Amniotic epithelial cell (primary cell): ENCODE measurements around the gene TAB2.
"Not testable (repeated sequence)": the region's sequence is repeated elsewhere in the genome, so short reads cannot be mapped to it uniquely, and the experiment has no call there.

ENCODE experiments used
- DNase-seq: peaks from one replicate; pipeline ENCODE4 v3.0.0-alpha.2; 2010; ENCODE audit warnings: low read depth

TAB2 gene

DNA sequence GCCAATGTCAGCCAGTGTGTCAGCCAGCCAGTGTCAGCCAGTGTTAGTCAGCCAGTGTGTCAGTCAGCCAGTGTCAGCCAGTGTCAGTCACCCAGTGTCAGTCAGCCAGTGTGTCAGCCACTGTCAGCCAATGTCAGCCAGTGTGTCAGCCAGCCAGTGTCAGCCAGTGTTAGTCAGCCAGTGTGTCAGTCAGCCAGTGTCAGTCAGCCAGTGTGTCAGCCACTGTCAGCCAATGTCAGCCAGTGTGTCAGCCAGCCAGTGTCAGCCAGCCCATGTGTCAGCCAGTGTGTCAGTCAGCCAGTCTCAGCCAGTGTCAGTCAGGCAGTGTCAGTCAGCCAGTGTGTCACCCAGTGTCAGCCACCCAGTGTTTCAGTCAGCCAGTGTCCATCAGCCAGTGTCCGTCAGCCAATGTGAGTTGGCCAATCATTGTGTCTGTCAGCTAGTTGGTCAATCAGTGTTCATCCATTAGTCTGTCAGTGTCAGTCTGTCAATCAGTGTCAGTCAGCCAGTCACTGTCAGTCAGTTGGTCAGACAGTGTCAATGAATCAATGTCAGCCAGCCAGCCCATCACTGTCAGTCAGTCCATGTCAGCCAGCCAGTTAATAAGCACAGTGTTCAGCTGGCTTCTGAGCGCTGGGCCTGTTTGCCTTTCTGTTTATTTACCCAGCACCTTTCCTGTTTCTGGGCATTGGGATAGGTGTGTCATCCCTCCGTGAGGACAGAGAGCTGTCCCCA lies 127.0 kb downstream of the TAB2 start:
- not testable (repeated sequence) for DNase-seq

- DNase-seq: no peak
Measured at GRCh38 chr6:149445095-149445466, 127.6 kb downstream of the TAB2 start.

DNA sequence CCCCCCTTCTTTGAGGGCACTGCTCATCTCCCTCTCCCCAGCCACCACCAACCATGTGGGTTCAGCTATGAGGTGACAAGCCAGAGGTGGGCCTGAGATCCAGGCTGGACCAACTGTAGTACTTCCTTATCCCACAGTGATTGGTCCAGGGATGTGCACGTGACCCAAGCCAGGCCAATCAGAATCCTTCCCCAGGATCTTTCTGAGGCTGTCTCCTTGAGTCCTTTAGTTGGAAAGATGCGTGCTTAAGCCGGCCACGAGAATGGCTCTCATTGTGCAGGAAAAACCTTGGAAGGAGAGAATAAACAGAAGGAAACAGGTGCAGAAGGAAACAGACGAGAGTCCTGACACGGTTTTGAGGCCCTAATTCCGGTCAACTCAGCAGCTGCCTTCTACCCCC lies 128.1 kb downstream of the TAB2 start:
- no peak for DNase-seq

DNA sequence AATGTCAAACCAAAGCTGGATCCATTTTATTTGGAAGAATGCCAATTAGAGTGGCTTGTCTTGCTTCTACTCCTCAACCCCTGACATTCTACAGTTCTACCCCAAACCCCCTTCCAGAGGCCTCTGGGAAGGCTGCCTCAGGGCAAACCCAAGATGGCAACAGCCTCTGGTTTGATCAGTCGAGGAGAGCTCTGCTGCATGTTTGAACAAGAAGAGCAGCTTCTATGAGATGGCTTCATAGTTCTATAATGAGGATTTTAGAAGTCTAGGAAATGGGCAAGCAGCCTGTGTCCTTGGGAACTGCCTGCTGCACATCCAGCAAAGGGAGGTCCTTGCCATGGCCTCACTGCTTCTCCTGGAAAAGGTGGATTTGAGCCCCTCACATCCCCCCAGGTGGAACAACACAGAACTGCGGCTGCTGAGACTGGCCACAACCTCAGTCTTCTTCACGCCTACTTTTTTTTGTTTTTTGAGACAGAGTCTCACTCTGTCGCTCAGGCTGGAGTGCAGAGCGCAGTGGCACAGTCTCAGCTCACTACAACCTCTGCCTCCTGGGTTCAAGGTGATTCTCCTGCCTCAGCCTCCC lies 129.4 kb downstream of the TAB2 start:
- no peak for DNase-seq

DNA sequence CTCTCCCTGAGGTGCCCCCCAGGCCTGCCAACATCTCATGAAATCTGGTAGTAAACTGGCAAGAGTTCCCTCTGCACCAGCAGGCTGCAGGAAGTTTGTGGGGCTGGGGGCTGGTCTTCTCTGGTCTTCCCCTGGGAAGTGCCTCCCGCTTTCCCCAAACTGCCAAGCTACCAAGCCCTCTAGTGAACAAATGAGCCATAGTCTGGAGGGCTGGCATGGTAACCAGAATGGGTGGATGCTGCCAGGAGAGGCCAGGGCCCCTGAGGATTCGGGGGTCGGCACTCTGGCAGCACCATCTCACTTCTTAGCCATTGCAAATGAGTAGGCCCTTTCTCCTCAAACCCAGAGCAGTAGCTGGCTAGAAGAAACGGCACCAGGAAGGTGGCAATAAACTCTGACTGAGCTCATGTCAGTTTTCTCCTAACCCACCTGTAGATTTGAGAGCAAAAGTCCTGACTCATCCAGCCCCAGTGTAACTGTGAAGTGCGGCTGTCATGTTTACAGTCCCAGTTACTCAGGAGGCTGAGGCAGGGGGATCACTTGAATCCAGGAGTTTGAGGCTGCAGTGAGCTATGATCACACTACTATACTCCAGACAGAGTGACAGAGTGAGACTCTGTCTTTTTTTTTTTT lies 131.4 kb downstream of the TAB2 start:
- DNase-seq: no peak

GRCh38 chr6:149449831-149450678 lies 132.5 kb downstream of the TAB2 start:
- DNase-seq: no peak

DNA sequence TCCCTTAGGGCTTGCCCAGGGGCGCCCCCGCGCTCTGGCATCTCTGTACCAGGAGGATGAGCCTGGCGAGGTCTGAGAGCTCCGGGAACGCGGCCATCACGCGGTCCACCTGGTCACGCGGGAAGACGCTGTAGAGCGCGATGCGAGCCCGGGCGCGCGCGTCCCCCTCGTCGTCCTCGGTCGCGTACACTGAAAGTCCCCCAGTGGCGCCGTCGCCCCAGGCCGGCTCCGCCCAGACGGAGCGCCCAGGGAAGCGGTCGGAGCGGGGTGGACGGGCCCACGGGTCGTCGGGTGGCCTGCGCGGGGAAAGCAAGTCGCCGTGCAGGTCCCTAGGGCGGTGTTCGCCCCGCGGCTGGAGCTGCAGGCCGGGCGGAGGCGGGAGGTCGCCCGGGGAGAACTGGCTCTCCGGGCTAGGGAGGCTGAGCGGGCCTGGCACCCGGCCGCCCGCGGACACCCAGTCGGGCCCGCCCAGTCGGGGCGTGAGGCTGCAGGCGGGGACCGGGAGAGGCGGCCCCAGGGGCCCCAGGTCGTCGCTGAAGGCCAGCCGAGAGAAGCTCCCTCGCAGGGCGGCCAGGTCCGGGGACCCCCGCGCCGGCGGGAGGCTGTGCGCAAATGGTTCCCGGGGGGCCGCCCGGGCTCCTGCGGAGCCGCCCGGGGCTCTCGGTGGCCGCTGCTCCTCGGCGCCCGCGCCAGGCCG lies 133.3 kb downstream of the TAB2 start:
- no peak for DNase-seq

DNA sequence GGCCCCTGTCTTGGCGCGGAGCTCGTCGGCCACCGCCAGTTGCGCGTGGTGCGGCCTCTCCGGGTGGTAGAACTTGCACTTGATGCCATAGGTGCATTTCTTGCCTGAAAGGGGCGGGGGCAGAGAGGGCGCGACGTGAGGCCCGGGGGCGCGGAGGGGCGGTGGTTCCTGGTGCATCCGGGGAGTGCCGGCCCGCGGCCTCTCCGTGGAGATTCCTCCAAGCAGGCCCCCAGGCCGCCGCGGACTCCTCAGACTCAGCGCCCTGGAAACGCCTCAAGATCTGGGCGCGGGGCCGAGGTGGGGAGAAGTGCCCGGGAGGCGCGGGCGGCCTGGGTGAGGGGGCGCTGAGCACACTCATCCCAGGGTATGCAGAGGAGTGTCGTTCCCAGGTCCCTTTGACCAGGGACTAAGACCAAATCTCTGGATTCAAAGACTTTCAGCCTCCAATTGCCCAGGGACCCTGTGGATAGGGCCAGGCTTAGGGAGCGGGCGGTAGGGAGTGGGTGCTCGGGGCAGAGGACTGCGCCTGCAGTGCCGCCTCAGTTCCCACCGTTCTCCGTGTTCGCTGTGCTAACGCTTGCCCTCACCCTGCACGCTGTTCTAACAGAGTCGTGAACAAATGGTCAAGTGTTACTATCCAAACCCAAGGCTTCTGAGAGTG lies 134.0 kb downstream of the TAB2 start:
- DNase-seq: peak; percentile 10

DNA sequence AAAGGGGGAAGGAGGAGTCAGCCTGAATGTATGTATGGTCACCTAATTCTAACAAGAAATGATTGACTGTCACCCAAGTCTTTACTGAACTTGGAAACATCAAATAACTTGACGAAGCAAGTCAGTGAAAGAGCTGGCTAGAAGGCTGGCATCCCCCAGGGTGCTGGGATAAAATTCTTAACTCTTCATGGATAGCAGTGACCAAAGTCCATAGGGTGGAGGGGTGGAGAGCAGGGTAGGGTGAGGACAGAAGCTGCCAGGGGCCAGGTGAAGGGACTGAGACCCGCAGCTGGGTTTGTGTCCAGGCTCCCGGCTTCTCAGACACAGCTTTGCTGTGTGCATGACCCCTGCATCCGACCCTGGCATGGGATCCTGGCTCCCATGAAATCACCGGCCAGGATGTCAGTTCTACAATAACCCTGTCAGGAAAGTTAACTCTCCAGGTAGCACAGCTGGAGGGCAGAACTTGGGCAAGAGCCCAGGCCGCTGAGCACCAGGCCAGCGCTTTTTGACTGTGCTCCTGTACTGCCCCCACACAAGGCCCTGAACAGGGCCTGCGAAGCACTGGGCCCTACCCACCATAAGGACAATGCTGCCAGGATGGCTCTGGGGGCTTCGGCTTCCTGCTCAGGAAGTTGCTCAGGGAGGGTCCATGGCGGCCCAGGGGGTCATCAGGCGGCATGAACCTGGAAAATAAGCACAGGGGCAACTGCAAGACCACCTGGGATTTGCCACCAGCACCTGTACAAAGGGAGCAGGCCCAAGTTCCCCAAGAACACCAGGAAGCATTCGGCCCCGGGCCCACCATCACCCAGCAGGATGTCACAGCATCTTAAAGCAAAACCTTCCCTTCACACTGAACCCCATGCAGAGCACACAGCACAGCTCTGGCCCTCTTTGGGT lies 134.8 kb downstream of the TAB2 start:
- DNase-seq: no peak

DNA sequence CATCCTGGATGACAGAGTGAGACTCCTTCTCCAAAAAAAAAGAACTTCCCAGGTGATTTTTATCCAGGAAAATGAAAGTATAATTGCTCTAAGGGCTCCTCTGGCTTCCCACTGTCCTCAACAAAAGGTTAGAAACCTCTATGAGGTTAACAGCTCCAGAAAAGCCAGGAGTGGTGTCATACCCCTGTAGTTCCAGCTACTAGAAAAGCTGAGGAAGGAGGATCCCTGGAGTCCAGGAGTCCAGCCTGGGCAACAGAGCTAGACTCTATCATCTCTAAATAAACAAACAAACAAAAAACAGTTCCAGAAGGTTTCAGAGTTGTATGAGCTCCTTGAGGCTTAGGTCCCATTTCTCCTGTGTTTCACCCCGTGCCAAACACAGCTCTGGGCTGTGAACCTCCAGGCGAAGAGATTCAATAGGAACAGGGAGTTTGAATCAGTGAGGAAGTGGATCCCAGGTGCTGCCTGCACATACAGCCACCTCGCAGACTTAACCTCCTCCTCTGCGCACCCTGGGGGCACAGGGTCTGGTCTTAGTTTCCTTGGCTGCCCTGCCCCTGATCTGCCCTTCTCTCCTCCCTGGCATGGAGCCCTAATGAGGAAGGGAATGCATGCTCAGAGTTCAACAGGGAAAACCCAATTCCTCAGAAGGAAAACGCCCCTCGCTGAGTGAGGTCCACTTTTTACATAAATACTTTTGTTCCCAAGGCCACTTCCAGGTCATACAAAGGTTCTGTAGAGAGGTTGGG lies 136.3 kb downstream of the TAB2 start:
- DNase-seq: no peak

DNA sequence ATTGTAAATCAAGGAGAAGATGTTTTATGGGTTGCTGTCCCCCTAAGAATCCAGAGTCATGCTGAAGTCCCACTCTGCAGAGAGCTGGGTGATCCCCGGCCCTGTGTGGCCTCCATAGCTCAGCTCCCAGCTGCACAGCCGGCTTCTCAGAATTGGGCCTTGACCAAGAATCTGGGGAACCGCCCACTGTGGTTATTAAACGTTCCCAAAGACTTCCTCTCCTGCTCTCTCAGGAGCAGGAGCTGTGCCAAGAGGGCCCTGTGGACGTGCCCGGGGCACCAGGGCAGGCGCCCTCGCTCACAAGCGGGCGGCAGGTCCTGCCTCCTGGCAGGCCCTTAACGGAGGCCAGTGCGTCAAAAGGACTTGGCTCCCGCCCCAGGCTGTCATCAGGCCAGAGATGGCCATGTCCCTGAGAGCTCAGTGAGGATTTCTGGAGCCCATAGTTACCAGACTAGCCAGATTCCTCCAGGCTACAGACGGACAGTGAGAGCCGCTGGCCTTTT lies 136.9 kb downstream of the TAB2 start:
- DNase-seq: peak; percentile 63

- DNase-seq: no peak
Measured at GRCh38 chr6:149455031-149455732, 137.7 kb downstream of the TAB2 start.

GRCh38 chr6:149456311-149457021 lies 139.0 kb downstream of the TAB2 start:
- DNase-seq: no peak

DNA sequence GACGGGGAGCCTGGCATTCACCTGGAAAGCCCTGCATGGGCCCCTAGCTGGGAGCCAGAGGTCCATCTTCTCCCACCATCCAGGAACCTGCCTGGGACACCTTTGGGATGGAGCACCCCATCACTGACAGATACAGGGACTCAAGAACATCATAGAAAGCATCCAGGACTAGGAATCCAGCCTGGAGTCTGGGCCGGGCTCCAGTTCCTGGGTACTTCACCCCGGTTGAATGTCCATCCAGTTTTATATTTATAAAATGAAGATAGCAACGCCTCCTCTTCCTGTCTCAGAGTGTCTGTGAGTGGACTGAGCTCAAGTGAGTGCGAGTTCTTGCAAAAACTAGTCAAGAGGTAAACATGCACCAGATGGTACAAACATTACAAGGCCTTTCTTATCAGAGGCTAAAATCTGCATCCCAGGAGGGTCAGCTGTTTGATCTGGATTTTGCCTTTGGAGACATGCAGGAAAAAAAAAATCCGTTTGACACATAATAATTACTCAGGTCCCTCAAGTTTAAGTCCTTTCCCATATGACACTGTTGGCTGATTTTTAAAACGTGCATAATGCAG lies 139.9 kb downstream of the TAB2 start:
- DNase-seq: peak; percentile 36

DNA sequence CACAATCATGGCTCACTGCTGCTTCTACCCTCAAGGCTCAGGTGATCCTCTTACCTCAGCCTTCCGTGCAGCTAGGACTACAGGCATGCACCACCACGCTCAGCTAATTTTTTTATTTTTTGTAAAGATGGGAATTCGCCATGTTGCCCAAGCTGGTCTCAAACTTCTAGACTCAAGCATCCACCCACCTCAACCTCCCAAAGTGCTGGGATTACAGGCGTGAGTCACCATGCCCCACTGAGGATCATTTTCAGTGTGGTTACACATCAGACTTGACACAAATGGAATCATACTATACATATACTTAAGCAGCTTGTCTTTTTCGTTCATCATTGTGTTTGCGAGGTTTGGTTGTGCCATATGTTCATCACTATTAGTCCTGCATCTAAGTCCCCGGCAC lies 140.7 kb downstream of the TAB2 start:
- DNase-seq: peak; percentile 12

GRCh38 chr6:149458806-149459205 lies 141.3 kb downstream of the TAB2 start:
- no peak for DNase-seq

DNA sequence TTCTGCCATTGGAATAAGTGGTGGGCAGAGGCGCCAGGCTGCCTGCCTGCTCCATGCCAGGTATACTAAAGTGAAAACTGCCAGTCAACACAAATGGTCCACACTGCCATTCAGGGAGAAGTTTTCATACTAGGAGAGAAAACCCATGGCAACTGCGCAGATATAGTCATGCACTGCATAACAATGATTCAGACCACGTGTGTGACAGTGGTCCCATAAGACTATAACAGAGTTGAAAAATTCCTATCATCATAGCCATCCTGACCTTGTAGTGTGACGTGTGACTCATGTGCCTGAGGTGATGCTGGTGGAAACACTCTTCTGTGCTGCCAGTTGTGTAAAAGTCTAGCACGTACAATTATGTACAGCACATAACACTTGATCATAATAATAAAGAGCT lies 142.2 kb downstream of the TAB2 start:
- no peak for DNase-seq

GRCh38 chr6:149460249-149460648 lies 142.7 kb downstream of the TAB2 start:
- DNase-seq: not testable (repeated sequence)
